GM18873 (cell line): ENCODE data around the gene PSMB4.
"Not testable (repeated sequence)": the region's sequence is repeated elsewhere in the genome, so short reads cannot be mapped to it uniquely, and the experiment has no call there.

ENCODE experiments used
- ATAC-seq: cut with Tn5 transposase; IDR thresholded peaks from one replicate; pipeline ENCODE4 v1.9.1; 2021; ENCODE audit warnings: mild to moderate bottlenecking, moderate library complexity, moderate number of reproducible peaks; ENCODE audit not compliant: unreplicated experiment, low FRiP score

PSMB4 gene

GRCh38 chr1:151399324-151400171 lies at the start of gene PSMB4:
Gene PSMB4, plus strand, starts transcription at chr1:151399573. Its CDS starts 15 bp downstream, at chr1:151399588.
- peak; percentile 74 for ATAC-seq

DNA sequence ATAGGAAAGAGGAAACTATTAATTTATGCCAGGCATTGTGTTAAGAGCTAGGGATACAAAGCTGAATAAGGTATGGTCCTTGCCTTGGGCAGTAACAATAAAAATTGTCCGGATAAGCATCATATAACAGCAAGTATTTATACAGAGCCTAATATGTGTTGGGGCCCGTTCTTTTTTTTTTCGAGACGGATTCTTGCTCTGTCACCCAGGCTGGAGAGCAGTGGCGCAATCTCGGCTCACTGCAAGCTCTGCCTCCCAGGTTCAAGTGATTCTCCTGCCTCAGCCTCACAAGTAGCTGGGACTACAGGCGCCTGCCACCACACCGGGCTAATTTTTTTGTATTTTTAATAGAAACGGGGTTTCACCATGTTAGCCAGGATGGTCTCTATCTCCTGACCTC lies 49.0 kb upstream of the PSMB4 start:
- ATAC-seq: not testable (repeated sequence)

DNA sequence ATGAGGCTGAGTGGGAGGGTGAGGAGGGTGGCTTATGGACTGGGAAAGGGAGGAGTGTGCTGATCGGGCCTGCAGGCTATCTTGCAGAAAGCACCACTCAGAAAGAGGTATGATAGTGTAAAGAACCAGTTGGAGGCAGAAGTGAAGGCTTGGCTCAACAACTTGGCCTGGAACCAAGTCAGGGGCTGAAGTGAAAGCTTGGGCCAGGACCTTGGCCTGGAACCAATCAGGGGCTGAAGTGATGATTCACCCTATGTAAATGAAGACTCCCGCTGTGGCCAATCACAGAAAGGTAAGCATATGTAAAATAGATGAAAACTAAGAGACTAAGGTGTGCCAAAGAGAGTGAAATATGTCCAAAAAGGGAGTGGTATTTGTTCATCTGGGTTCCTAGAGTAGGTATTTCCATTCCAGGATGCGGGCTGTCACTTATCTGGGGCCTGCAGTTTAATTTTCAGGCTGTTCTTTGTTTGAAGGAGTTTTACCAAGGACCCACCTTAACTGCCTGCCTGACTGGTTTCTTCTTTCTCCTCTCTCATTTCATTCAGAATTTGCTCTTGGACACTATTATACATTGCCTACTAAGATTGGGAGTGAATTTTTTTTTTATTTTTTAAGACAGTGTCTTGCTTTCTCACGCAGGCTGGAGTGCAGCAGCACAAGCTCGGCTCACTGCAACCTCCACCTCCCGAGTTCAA lies 47.2 kb upstream of the PSMB4 start:
- ATAC-seq: no peak

DNA sequence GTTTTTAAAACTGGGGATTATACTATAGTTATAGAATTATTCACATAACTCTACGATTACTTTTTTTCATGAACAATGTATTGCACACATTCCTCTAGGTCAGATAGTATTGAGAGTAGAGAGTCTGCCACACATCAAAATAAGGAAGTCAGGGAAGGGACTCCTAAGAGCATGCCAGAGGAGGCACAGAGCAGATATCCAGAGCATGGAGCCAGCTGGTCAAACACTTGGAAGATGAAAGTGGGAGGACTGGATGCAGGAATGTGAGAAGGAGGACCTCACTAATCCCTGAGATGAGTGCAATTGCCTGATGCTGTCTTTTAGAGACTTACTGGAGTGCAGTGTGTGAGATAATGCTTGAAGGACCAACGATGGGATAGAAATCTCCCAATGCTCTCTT lies 42.7 kb upstream of the PSMB4 start:
- no peak for ATAC-seq

- ATAC-seq: no peak
Measured at GRCh38 chr1:151361883-151362282, 37.5 kb upstream of the PSMB4 start.

GRCh38 chr1:151362308-151363155 lies 36.8 kb upstream of the PSMB4 start:
- no peak for ATAC-seq

DNA sequence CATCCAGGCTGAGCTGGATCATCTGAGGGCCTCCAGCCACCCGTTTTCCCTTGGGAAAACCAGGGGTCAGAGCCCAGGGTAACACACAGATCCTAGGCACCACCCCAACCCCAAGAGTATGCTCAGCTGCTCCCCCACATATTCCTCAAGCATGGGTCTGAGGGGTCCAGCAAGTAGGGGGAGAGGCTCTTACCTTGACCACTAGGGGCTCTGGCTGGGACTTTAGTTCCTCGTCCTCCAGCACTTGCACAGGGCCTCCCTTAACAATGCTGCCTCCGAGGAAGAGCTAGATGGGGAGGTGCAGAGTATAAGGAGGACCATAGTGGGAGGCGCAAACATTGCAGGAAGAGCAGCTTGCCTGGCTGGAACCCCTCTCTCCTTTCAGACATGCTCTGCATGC lies 34.4 kb upstream of the PSMB4 start:
- no peak for ATAC-seq

GRCh38 chr1:151367658-151368392 lies 31.5 kb upstream of the PSMB4 start:
- no peak for ATAC-seq

DNA sequence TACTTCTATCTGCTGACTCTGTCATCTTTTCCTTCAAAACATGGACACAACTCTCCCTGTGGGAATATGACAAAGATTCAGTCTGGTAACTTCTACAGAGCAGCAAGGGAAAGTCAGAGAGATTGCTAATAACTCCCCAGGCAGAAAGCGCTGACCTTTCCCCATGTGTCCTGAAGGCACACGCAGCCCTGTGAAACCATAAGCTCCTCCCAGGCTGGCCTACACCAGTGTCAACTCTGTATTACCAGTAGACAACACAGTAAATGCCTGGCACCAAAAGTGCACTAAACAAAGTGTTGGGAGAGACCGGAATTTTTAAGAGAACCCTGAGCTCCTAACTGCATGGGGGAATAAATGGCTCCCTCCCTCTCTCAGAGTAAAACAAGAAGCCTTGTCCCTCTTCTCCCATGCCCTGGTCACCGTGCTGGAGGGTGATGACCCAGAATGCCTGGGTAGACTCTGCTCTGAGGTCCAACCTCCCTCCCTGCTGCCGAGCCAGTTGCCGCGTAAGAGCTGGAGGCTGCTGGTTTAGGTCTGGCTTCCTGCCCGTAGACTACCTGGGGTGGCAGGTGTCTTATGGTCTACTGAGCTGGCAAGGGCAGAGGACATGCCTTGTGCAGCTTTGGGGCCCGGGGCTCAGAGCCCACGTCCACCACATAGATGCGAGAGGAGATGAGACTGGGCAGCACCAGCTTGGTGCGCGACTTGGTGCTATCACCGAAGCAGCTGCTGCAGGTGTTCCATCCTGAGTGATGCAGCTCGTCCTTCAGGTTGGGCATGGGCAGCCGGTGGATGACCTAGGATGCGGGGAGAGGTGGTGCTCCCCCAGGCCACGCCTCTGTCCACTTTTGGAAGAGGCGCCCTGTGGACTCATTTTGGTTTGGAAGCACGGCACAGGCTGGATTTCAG lies 30.7 kb upstream of the PSMB4 start:
- ATAC-seq: no peak

DNA sequence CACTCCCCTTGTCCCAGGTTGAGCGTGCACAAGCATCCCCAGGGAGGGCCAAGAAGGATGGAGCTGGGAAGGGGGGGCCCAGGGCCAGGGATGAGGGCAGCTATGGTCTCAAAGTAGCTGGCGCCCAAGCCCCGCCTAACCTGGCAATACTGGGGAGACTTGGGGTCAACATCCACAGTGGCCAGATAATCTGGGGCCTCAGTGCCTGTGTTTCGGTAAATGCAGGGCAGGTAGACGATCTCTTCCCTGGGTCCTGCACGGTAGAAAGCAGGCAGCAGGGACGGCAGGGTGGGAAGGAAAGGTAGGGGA lies 30.1 kb upstream of the PSMB4 start:
- no peak for ATAC-seq

DNA sequence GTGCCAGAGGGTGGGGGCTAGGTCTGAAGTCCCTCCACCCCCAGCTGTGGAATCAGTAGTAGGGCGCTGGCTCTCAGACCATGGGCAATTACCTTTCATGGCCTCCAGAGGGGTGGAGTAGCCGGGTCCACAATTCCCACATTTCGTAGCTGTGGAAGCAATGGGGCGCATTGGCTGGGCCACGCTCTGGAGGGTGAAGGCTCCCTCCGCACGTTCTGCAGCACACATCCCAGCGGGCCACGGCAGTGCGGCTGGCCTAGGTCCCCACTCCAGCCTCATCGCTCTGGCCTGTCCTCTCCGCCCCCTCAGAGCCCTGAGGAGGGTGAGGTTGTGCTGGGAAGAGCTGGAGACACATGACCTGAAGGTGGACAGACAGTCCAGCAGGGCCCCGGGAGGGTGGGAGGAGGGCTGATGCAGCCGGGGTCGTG lies 29.7 kb upstream of the PSMB4 start:
- no peak for ATAC-seq

- no peak for ATAC-seq
Measured at GRCh38 chr1:151370211-151370911, 29.0 kb upstream of the PSMB4 start.

- no peak for ATAC-seq
Measured at GRCh38 chr1:151371370-151372057, 27.9 kb upstream of the PSMB4 start.

GRCh38 chr1:151372058-151372934 lies 27.1 kb upstream of the PSMB4 start, which contains the start of gene SELENBP1:
Gene SELENBP1, minus strand, starts transcription at chr1:151372705. Its CDS starts 64 bp downstream, at chr1:151372641.
- ATAC-seq: no peak

DNA sequence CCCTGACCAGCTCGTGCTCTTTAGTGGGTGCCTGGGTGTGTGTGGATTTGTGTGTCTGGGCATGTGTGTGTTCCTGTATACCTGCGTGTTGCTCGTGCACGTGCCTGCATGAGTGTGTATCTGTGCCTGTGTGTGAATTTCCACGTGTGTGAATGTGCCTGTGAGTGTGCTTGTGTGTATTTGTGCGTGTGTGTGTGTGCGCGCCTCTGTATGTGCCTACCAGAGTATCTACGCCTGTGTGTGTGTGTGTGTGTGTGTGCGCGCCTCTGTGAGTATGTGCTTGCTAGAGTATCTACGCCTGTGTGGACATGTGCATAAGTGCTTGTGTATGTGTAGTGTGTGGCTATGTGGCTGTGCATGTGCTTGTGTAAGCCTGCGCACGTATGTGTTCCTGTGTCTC lies 26.2 kb upstream of the PSMB4 start:
- ATAC-seq: no peak

DNA sequence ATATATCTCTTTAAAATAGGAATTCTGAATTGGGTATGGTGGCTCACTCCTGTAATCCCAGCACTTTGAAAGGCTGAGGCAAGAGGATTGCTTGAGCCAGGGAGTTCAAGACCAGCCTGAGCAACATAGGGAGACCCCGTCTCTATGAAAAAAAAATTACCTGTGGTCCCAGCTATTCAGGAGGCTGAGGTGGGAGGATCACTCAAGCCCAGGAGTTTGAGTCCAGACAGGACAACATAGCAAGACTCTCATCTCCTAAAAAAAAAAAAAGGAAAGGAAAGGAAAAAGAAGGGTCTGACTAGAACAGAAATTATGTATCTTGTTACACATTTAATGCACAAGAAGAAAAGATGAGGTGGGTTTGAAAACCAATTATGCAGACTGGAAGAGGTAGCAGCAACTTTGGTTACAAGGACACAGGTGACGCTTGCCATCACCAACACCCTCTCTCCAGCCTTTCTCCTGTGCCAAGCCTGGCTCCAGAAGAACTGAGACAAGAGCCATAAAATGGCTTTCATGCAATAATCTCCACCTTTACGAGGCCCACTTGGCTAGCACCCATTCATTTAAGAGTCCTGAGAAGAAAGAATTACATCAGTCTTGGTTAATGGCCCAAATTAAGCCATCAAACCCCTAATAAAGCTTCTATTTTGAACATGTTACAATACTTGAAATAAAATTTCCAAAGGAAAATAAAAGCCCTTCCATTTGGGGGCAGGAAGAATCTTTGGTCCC lies 22.1 kb upstream of the PSMB4 start:
- ATAC-seq: no peak
